Mesenchymal stem cell (in vitro differentiated cells and primary cell): ENCODE results near the gene SGPP2.

Experiments used
- DNase-seq: peaks from one replicate; pipeline ENCODE4 v3.0.0-alpha.2; 2013
- H2AFZ ChIP-seq: one replicate; pipeline ENCODE4 v1.6.1; 2013; ENCODE audit warnings: low read depth, mild to moderate bottlenecking, control low read depth, inconsistent platforms, low read length, moderate library complexity
- H2AK5ac ChIP-seq: 2 replicates; pipeline ENCODE4 v1.6.1; 2013; ENCODE audit warnings: low read length, moderate library complexity, mild to moderate bottlenecking, inconsistent platforms; ENCODE audit not compliant: severe bottlenecking
- H2BK120ac ChIP-seq: one replicate; pipeline ENCODE4 v1.6.1; 2013; ENCODE audit warnings: low read depth, mild to moderate bottlenecking, inconsistent platforms, low read length, moderate library complexity
- H2BK12ac ChIP-seq, 2 experiments: one replicate each; pipeline ENCODE4 v1.6.1; 2013; ENCODE audit warnings: inconsistent platforms in 2 of 2, low read length in 2 of 2, mild to moderate bottlenecking in 2 of 2, moderate library complexity in 2 of 2, control low read depth in 1 of 2
- H2BK15ac ChIP-seq: one replicate; pipeline ENCODE4 v1.6.1; 2013; ENCODE audit warnings: mild to moderate bottlenecking, low read depth, inconsistent platforms; ENCODE audit not compliant: poor library complexity, severe bottlenecking
- H2BK5ac ChIP-seq: 2 replicates; pipeline ENCODE4 v1.6.1; 2013; ENCODE audit warnings: low read depth, mild to moderate bottlenecking, low read length, control low read depth, inconsistent platforms; ENCODE audit not compliant: poor library complexity, severe bottlenecking
- H3K14ac ChIP-seq, 2 experiments: one replicate each; pipeline ENCODE4 v1.6.1; 2013; ENCODE audit warnings: inconsistent platforms in 2 of 2, low read length in 2 of 2, control low read depth in 1 of 2, mild to moderate bottlenecking in 1 of 2, moderate library complexity in 1 of 2
- H3K18ac ChIP-seq, 2 experiments: one replicate each; pipeline ENCODE4 v1.6.1; 2013; ENCODE audit warnings: inconsistent platforms in 2 of 2, low read length in 2 of 2, control low read depth in 1 of 2, low read depth in 1 of 2, mild to moderate bottlenecking in 1 of 2
- H3K23ac ChIP-seq, 2 experiments: one replicate each; pipeline ENCODE4 v1.6.1; 2013; ENCODE audit warnings: inconsistent platforms in 2 of 2, low read length in 2 of 2, mild to moderate bottlenecking in 2 of 2, moderate library complexity in 2 of 2, control low read depth in 1 of 2
- H3K27ac ChIP-seq: 2 replicates; pipeline ENCODE4 v1.5.1; 2013; ENCODE audit warnings: mild to moderate bottlenecking, moderate library complexity, low read length, control low read depth, inconsistent platforms; ENCODE audit not compliant: poor library complexity, severe bottlenecking
- H3K27me3 ChIP-seq, 2 experiments: 2 replicates each; pipeline versions ENCODE4 v1.6.1 to v1.7.0; 2013; ENCODE audit warnings: low read length in 2 of 2, mild to moderate bottlenecking in 2 of 2, moderate library complexity in 2 of 2, control low read depth in 1 of 2, inconsistent platforms in 1 of 2; ENCODE audit not compliant: control insufficient read depth in 1 of 2, insufficient read depth in 1 of 2
- H3K36me3 ChIP-seq, 2 experiments: 2 replicates each; pipeline versions ENCODE4 v1.6.1 to v1.7.0; 2013; ENCODE audit warnings: low read length in 2 of 2, control low read depth in 1 of 2, inconsistent platforms in 1 of 2, low read depth in 1 of 2, mild to moderate bottlenecking in 1 of 2; ENCODE audit not compliant: insufficient read depth in 2 of 2, control insufficient read depth in 1 of 2
- H3K4ac ChIP-seq, 2 experiments: one replicate each; pipeline ENCODE4 v1.6.1; 2013; ENCODE audit warnings: inconsistent platforms in 2 of 2, low read length in 2 of 2, mild to moderate bottlenecking in 2 of 2, moderate library complexity in 2 of 2, control low read depth in 1 of 2, low read depth in 1 of 2
- H3K4me1 ChIP-seq: 2 replicates; pipeline ENCODE4 v1.6.1; 2013; ENCODE audit warnings: low read depth, low read length, control low read depth; ENCODE audit not compliant: control insufficient read depth, insufficient read depth
- H3K4me2 ChIP-seq: 2 replicates; pipeline ENCODE4 v1.6.1; 2013; ENCODE audit warnings: low read length, mild to moderate bottlenecking, inconsistent platforms; ENCODE audit not compliant: poor library complexity, severe bottlenecking
- H3K4me3 ChIP-seq, 2 experiments: 2 replicates each; pipeline versions ENCODE4 v1.5.1 to v1.7.0; 2013; ENCODE audit warnings: low read length in 2 of 2, mild to moderate bottlenecking in 2 of 2, control low read depth in 1 of 2, low read depth in 1 of 2; ENCODE audit not compliant: insufficient read depth in 1 of 2
- H3K79me1 ChIP-seq: replicated peaks from 2 replicates; pipeline ENCODE4 v1.6.1; 2013; ENCODE audit warnings: mild to moderate bottlenecking, control low read depth, low read length, inconsistent platforms; ENCODE audit not compliant: poor library complexity, severe bottlenecking
- H3K9ac ChIP-seq: 2 replicates; pipeline ENCODE4 v1.7.0; 2013; ENCODE audit warnings: mild to moderate bottlenecking, low read length, moderate library complexity
- H3K9me3 ChIP-seq: 2 replicates; pipeline ENCODE4 v1.7.0; 2013; ENCODE audit warnings: mild to moderate bottlenecking, low read length; ENCODE audit not compliant: control insufficient read depth
- H4K8ac ChIP-seq: one replicate; pipeline ENCODE4 v1.6.1; 2013; ENCODE audit warnings: inconsistent platforms, mild to moderate bottlenecking, low read length, moderate library complexity
- H4K91ac ChIP-seq: one replicate; pipeline ENCODE4 v1.6.1; 2013; ENCODE audit warnings: mild to moderate bottlenecking, low read length, inconsistent platforms
- WGBS: methylation state at CpG from one replicate; pipeline ENCODE4 v1.1.7; 2013; ENCODE audit warnings: mixed read lengths; 5-methylcytosine and 5-hydroxymethylcytosine counted together

The SGPP2 gene

DNA sequence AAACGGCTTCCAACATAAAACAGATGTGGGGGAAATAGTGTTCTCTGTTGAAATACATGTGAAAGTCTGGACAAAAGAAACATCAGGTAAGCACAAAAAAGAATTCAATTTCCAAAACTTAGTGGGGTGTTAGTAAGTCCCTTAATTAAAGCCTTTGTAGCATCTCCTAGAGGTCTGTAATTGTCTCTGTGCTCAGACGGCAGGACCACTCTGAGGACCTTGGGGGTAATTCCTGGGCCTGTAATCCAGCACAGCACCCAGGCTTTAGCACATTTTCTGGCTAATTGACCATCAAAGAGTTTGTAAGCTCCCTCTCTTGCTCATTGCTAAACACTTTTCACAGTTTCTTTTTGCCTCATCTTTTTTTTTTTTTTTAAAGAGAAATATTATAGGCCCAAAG lies 151.3 kb downstream of the SGPP2 start:
- H3K27ac ChIP-seq, result no peak overlapping the region
- H4K8ac ChIP-seq, result no peak overlapping the region
- H3K4ac ChIP-seq, result no peak overlapping the region
- no peaks in the 10 kb centered on the region for H3K27me3 ChIP-seq
- H3K18ac ChIP-seq, result peak overlapping the region in 1 of 2 experiments; percentile 33
- no peak overlapping the region for H2AK5ac ChIP-seq
- no peaks in the 10 kb centered on the region for H3K9me3 ChIP-seq
- H3K4me2 ChIP-seq, result no peak overlapping the region
- no peak overlapping the region for H2BK5ac ChIP-seq
- peaks cover 19% of the 10 kb centered on the region for H3K79me1 ChIP-seq
- H4K91ac ChIP-seq, result no peak overlapping the region
- WGBS, result 94% methylated on average over 1 of the region's 2 CpGs
- no peak overlapping the region for H3K9ac ChIP-seq
- DNase-seq, result no peak
- H3K36me3 ChIP-seq, result peaks cover 5 to 29% of the 10 kb centered on the region in 2 experiments
- H3K23ac ChIP-seq, result no peak overlapping the region
- no peak overlapping the region for H3K14ac ChIP-seq
- H2BK120ac ChIP-seq, result peak overlapping the region; percentile 49
- peaks cover 2% of the 10 kb centered on the region for H3K4me1 ChIP-seq
- H3K4me3 ChIP-seq, result no peak overlapping the region
- no peak overlapping the region for H2AFZ ChIP-seq
- no peak overlapping the region for H2BK15ac ChIP-seq
- peak overlapping the region in 1 of 2 experiments; percentile 63 for H2BK12ac ChIP-seq

- no peak overlapping the region for H2BK15ac ChIP-seq
- no peak overlapping the region for H2AK5ac ChIP-seq
- H3K4me1 ChIP-seq, result peaks cover 2% of the 10 kb centered on the region
- H3K36me3 ChIP-seq, result peaks cover 4 to 26% of the 10 kb centered on the region in 2 experiments
- H2BK5ac ChIP-seq, result no peak overlapping the region
- H4K91ac ChIP-seq, result no peak overlapping the region
- H3K9ac ChIP-seq, result no peak overlapping the region
- H3K9me3 ChIP-seq, result no peaks in the 10 kb centered on the region
- WGBS, result 79% methylated on average over 5 of the region's 7 CpGs
- H3K18ac ChIP-seq, result peak overlapping the region; percentile 54 to 57
- no peak overlapping the region for H3K23ac ChIP-seq
- peak overlapping the region in 1 of 2 experiments; percentile 58 for H3K4ac ChIP-seq
- H3K27ac ChIP-seq, result no peak overlapping the region
- H2AFZ ChIP-seq, result no peak overlapping the region
- H3K79me1 ChIP-seq, result peaks cover 18% of the 10 kb centered on the region
- H2BK120ac ChIP-seq, result no peak overlapping the region
- H3K4me3 ChIP-seq, result no peak overlapping the region
- no peak overlapping the region for H3K14ac ChIP-seq
- H3K27me3 ChIP-seq, result no peaks in the 10 kb centered on the region
- DNase-seq, result no peak
- peak overlapping the region in 1 of 2 experiments; percentile 31 for H2BK12ac ChIP-seq
- H4K8ac ChIP-seq, result no peak overlapping the region
- no peak overlapping the region for H3K4me2 ChIP-seq
These were observed 152.1 kb downstream of the SGPP2 start for GRCh38 chr2:222576171-222577081.

- WGBS, result 69% methylated on average over 2 of the region's 3 CpGs
- H3K4me3 ChIP-seq, result no peak overlapping the region
These were observed 153.0 kb downstream of the SGPP2 start for GRCh38 chr2:222577341-222577740.

DNA sequence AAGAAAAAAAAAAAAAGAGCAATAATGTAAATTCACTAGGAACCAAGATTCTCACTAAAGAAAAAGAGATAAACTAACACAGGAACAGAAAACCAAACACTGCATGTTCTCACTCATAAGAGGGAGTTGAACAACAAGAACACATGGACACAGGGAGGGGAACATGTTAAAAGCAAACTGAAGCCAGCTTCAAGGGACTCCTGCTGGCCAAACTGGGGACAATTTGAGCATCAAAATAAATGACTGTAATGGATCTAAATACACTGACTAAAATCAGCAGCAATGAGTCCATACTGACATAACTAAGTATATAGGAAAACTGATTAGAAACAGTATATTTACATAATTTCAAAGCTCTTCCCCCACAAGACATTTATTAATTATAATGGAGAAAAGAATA lies 158.6 kb downstream of the SGPP2 start:
- Histone ChIP-seq H2BK5ac (no peak overlapping the region), H3K27me3 (no peaks in the 10 kb centered on the region), H4K91ac (no peak overlapping the region), H3K14ac (no peak overlapping the region), H2BK15ac (no peak overlapping the region), H2BK12ac (no peak overlapping the region), H2BK120ac (no peak overlapping the region), H3K4me2 (no peak overlapping the region), H3K36me3 (peaks cover 9 to 19% of the 10 kb centered on the region in 2 experiments), H3K9me3 (no peaks in the 10 kb centered on the region), H2AFZ (no peak overlapping the region), H3K4ac (no peak overlapping the region), H3K9ac (no peak overlapping the region), H3K18ac (no peak overlapping the region), H3K4me1 (no peaks in the 10 kb centered on the region), H3K79me1 (peaks cover 7% of the 10 kb centered on the region), H3K4me3 (no peak overlapping the region), H3K27ac (no peak overlapping the region), H4K8ac (no peak overlapping the region), H3K23ac (no peak overlapping the region), H2AK5ac (no peak overlapping the region)
- DNase-seq, result peak; percentile 28

More at GRCh38 chr2:222577341-222577740, 153.0 kb downstream of the SGPP2 start:
- H2BK12ac ChIP-seq, result no peak overlapping the region
- H3K23ac ChIP-seq, result no peak overlapping the region
- H3K27me3 ChIP-seq, result no peaks in the 10 kb centered on the region
- no peak overlapping the region for H3K14ac ChIP-seq
- no peak overlapping the region for H2BK15ac ChIP-seq
- H3K4ac ChIP-seq, result no peak overlapping the region
- no peaks in the 10 kb centered on the region for H3K9me3 ChIP-seq
- H4K8ac ChIP-seq, result no peak overlapping the region
- H3K79me1 ChIP-seq, result peaks cover 14% of the 10 kb centered on the region
- H2AFZ ChIP-seq, result no peak overlapping the region
- H2AK5ac ChIP-seq, result no peak overlapping the region
- H3K9ac ChIP-seq, result no peak overlapping the region
- no peak overlapping the region for H3K4me2 ChIP-seq
- H2BK5ac ChIP-seq, result no peak overlapping the region
- H3K36me3 ChIP-seq, result peaks cover 0 to 28% of the 10 kb centered on the region in 2 experiments
- DNase-seq, result no peak
- H3K4me1 ChIP-seq, result peaks cover 2% of the 10 kb centered on the region
- peak overlapping the region in 1 of 2 experiments; percentile 37 for H3K18ac ChIP-seq
- no peak overlapping the region for H4K91ac ChIP-seq
- H2BK120ac ChIP-seq, result no peak overlapping the region
- H3K27ac ChIP-seq, result no peak overlapping the region
